PC-3 (cell line): ENCODE results near the gene ASB5. TPM values are rescaled to one million over a fixed set of nuclear protein-coding genes. Genes with fewer than 3 reads are reported as not detected.

Source experiments
- ATAC-seq: fragments of 200-7000 bp; cut with Tn5 transposase; 2 replicates; pipeline ENCODE4 v1.9.1; 2020; ENCODE audit warnings: mild to moderate bottlenecking, moderate library complexity
- BruUV-seq: library from RNA; stranded (reverse); fragments of 400-500 nt; replicated peaks from 2 replicates; lab custom pipeline; 2021; lab: Mats Ljungman, UMichigan
- CTCF ChIA-PET: fragments of 300-600 bp; sonication (Branson Sonifier 250); formaldehyde crosslinking; loops from one replicate; lab custom pipeline; 2022; ENCODE audit warnings: antibody characterized with exemption; lab: Charles Lee
- POLR2A ChIA-PET: fragments of 300-600 bp; sonication (Branson Sonifier 250); formaldehyde crosslinking; loops from one replicate; lab custom pipeline; 2022; ENCODE audit warnings: antibody characterized with exemption; ENCODE audit not compliant: unreplicated experiment; lab: Charles Lee
- DNase-seq: peaks from one replicate; pipeline ENCODE4 v3.0.0-alpha.2; 2015
- H2AFZ ChIP-seq: fragments of 300-600 bp; sonication (generic); 2 replicates; pipeline ENCODE4 v1.6.0; 2016; ENCODE audit warnings: antibody characterized with exemption, low read length
- H3F3A ChIP-seq: fragments of 300-600 bp; sonication (generic); one replicate; pipeline ENCODE4 v1.6.0; 2017; ENCODE audit warnings: antibody characterized with exemption, low read length, control low read depth, mild to moderate bottlenecking; ENCODE audit not compliant: unreplicated experiment
- H3K27ac ChIP-seq: fragments of 300-600 bp; sonication (generic); 2 replicates; pipeline ENCODE4 v1.5.1; 2016; ENCODE audit warnings: mild to moderate bottlenecking, low read length
- H3K27me3 ChIP-seq: fragments of 300-600 bp; sonication (generic); 2 replicates; pipeline ENCODE4 v1.6.1; 2016; ENCODE audit warnings: low read length, mixed read lengths
- H3K36me3 ChIP-seq: fragments of 300-600 bp; sonication (generic); 2 replicates; pipeline ENCODE4 v1.6.1; 2016; ENCODE audit warnings: low read depth, mixed run types, low read length, mixed read lengths
- H3K4me1 ChIP-seq: fragments of 300-600 bp; sonication (generic); 2 replicates; pipeline ENCODE4 v1.5.1; 2016; ENCODE audit warnings: low read length; ENCODE audit not compliant: insufficient read depth
- H3K4me2 ChIP-seq: fragments of 300-600 bp; sonication (generic); 2 replicates; pipeline ENCODE4 v1.6.0; 2016; ENCODE audit warnings: low read length
- H3K4me3 ChIP-seq: fragments of 300-600 bp; sonication (generic); 2 replicates; pipeline ENCODE4 v1.5.1; 2016; ENCODE audit warnings: mild to moderate bottlenecking, low read length, mixed read lengths
- H3K79me2 ChIP-seq: fragments of 300-600 bp; sonication (generic); 2 replicates; pipeline ENCODE4 v1.6.1; 2017; ENCODE audit warnings: low read length, mixed read lengths
- H3K9ac ChIP-seq: fragments of 300-600 bp; sonication (generic); 2 replicates; pipeline ENCODE4 v1.6.0; 2016; ENCODE audit warnings: mild to moderate bottlenecking, low read length
- H3K9me2 ChIP-seq: fragments of 300-600 bp; sonication (generic); replicated peaks from 2 replicates; pipeline ENCODE4 v1.6.1; 2016; ENCODE audit warnings: mixed run types, low read length, mixed read lengths
- H3K9me3 ChIP-seq: fragments of 300-600 bp; sonication (generic); 2 replicates; pipeline ENCODE4 v1.6.1; 2016; ENCODE audit warnings: low read length, mixed read lengths
- H4K20me1 ChIP-seq: fragments of 300-600 bp; sonication (generic); 2 replicates; pipeline ENCODE4 v1.6.1; 2016; ENCODE audit warnings: low read length, mixed read lengths
- CTCF ChIP-seq: fragments of 300-600 bp; sonication (generic); conservative IDR thresholded peaks from 2 replicates; pipeline ENCODE4 v1.5.1; 2017; ENCODE audit warnings: antibody characterized with exemption, low read depth, mild to moderate bottlenecking, low read length
- EZH2 ChIP-seq: fragments of 300-600 bp; sonication (generic); IDR thresholded peaks from one replicate; pipeline ENCODE4 v1.6.1; 2017; ENCODE audit warnings: antibody characterized with exemption, mild to moderate bottlenecking, low read length; ENCODE audit not compliant: unreplicated experiment
- EZH2phosphoT487 ChIP-seq: fragments of 300-600 bp; sonication (generic); IDR thresholded peaks from 2 replicates; pipeline ENCODE4 v1.6.1; 2018; ENCODE audit warnings: mild to moderate bottlenecking, antibody characterized with exemption, low read length, borderline replicate concordance
- intact Hi-C: fragments of 100-400 bp; cut with micrococcal nuclease; formaldehyde crosslinking; loops from 2 replicates; pipeline ENCODE4 v1.9.0; 2023
- total RNA-seq: library from RNA; depleted of rRNA; stranded (reverse); fragments of >200 nt; gene quantifications from 2 replicates; pipeline ENCODE4 v1.2.3, GENCODE V29; 2014

Gene ASB5
- total RNA-seq, 1 experiment from 2014 or later: not detected

DNA sequence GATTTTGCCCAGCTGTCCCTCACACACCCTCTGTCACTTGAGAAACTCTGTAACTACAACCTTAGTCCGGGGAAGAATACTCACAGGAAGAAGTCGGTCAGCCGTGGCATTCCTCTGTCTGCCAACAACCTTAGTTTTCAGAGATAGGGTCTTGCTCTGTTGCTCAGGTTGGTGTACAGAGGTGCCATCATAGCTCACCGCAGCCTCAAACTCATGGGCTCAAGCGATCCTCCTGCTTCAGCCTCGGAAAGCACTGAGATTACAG is 38.6 kb upstream of the ASB5 start:
- ATAC-seq (no peak), DNase-seq (no peak)
- H3K36me3 ChIP-seq: no peaks in the 10 kb centered on the region
- H3K4me1 ChIP-seq: peaks cover 20% of the 10 kb centered on the region
- no TSS peak for BruUV-seq
- POLR2A ChIA-PET: no interaction called here
- no peak overlapping the region for H2AFZ ChIP-seq
- no peaks in the 10 kb centered on the region for H3K9me3 ChIP-seq
- H3K27me3 ChIP-seq: no peaks in the 10 kb centered on the region
- H3K9ac ChIP-seq: no peak overlapping the region
- H3K27ac ChIP-seq: no peak overlapping the region
- H4K20me1 ChIP-seq: no peaks in the 10 kb centered on the region
- CTCF ChIA-PET: no interaction called here
- no peak for TF ChIP-seq EZH2
- TF ChIP-seq EZH2phosphoT487: no peak
- TF ChIP-seq CTCF: no peak
- intact Hi-C loops: no loop called here
- H3K79me2 ChIP-seq: no peaks in the 10 kb centered on the region
- H3F3A ChIP-seq: peaks cover 3% of the 10 kb centered on the region
- H3K4me2 ChIP-seq: no peak overlapping the region
- no peaks in the 10 kb centered on the region for H3K9me2 ChIP-seq
- H3K4me3 ChIP-seq: no peak overlapping the region

DNA sequence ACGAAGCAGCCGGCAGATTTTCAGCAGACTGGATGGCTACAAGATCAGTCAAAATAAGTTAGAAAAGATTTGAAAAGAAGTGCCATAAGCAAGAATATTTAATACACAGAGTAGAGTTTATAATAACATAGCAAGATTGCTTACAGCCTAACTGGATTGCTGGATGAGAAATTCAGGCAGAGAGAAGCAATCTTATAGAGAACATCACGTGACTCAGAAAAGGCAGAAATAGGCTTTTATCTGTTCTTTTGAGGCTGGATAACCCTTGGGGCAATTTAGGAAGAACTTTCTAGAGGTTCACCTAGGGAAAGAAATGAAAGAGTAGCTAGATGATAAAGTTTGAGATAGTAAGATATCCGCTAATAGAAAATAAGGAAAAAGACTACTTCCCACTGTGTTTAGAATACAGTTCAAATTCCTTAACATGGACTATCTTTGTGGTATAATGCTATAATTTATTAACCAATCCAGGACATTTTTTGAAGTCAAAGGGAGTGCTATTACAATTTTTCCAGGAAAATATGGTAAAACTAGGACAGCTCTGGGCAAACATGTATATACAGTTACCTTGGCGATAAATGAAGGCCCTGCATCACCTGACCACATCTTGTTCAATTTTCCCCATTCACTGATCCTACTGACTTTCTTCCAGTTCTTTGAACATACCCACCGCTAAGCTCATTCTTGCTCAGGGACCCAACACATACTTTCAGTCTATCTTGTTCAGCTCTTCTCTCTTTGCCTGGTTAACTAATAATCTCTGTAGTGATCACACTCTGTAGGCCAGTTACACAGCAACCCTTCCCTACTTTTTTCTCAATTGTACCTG is 38.0 kb upstream of the ASB5 start:
- H3K4me1 ChIP-seq: peaks cover 23% of the 10 kb centered on the region
- H3K79me2 ChIP-seq: no peaks in the 10 kb centered on the region
- ATAC-seq (no peak), DNase-seq (no peak)
- no peak overlapping the region for H2AFZ ChIP-seq
- H3K4me2 ChIP-seq: no peak overlapping the region
- no peak overlapping the region for H3K27ac ChIP-seq
- H3K9ac ChIP-seq: no peak overlapping the region
- no peaks in the 10 kb centered on the region for H3K9me3 ChIP-seq
- H3K9me2 ChIP-seq: no peaks in the 10 kb centered on the region
- no peaks in the 10 kb centered on the region for H3K27me3 ChIP-seq
- no peaks in the 10 kb centered on the region for H3K36me3 ChIP-seq
- no peak overlapping the region for H3K4me3 ChIP-seq
- ChIA-PET POLR2A (interaction anchor here (0.6 kb wide), 1 partner anchor 426 kb away, joined by 4 read pairs; no protein-coding TSS in a partner anchor), CTCF (no interaction called here)
- BruUV-seq: no TSS peak
- peaks cover 4% of the 10 kb centered on the region for H3F3A ChIP-seq
- no peaks in the 10 kb centered on the region for H4K20me1 ChIP-seq
- TF ChIP-seq CTCF (no peak), EZH2 (no peak), EZH2phosphoT487 (no peak)
- intact Hi-C loops: no loop called here

- peaks cover 4% of the 10 kb centered on the region for H3F3A ChIP-seq
- ChIA-PET POLR2A (no interaction called here), CTCF (no interaction called here)
- H3K4me3 ChIP-seq: no peak overlapping the region
- H3K36me3 ChIP-seq: no peaks in the 10 kb centered on the region
- H3K27ac ChIP-seq: no peak overlapping the region
- DNase-seq (no peak), ATAC-seq (no peak)
- no peaks in the 10 kb centered on the region for H3K9me2 ChIP-seq
- H3K9me3 ChIP-seq: no peaks in the 10 kb centered on the region
- no TSS peak for BruUV-seq
- no peaks in the 10 kb centered on the region for H4K20me1 ChIP-seq
- H3K4me1 ChIP-seq: peaks cover 23% of the 10 kb centered on the region
- H3K9ac ChIP-seq: no peak overlapping the region
- intact Hi-C loops: loop anchor here (2.0 to 5.0 kb wide), 2 partner anchors 15 to 33 kb away; partner anchors contain the start of gene SPCS3
- no peak overlapping the region for H3K4me2 ChIP-seq
- no peak overlapping the region for H2AFZ ChIP-seq
- no peaks in the 10 kb centered on the region for H3K27me3 ChIP-seq
- H3K79me2 ChIP-seq: no peaks in the 10 kb centered on the region
- TF ChIP-seq EZH2 (no peak), EZH2phosphoT487 (no peak), CTCF (no peak)
Measured at GRCh38 chr4:176303938-176304337, 34.9 kb upstream of the ASB5 start.
